ENCODE data around the gene PLEKHG1.

DNA sequence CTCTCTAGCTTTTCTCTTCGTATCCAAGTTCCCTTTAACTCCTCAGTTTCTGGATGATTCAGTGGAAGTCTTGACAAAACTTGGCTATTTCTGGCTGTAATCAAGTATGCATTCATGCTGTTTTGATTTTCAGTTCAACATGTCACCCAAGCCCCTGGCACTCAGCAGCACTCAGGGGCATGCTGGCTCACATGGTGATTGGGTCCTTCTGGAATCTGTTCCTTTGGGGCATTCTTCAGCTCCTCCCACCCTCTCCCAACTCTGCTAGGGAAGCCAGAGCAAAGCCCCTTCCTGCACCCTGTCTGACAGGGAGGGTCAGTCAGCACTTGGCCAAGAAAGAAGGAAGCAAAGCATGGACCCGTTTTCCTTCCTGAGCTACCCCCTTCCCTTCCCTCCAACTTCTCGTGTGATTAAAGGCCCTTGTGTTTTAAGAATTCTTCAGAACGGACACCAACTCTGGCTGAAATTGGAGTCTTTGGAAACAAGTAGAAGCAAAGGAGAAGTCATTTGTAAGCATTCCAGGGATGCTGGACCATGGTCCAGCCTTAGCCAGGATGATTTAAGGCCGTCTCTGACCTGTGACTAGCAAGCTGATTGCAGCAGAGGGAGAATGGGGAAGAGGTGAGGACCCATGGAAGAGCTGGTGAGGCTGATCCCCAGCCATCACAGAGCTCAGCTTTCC is 7.1 kb downstream of the PLEKHG1 start:
- no peak for TF ChIP-seq POLR2A (IDR thresholded peaks at IDR 0.05)
- TF ChIP-seq, protein P1, sequence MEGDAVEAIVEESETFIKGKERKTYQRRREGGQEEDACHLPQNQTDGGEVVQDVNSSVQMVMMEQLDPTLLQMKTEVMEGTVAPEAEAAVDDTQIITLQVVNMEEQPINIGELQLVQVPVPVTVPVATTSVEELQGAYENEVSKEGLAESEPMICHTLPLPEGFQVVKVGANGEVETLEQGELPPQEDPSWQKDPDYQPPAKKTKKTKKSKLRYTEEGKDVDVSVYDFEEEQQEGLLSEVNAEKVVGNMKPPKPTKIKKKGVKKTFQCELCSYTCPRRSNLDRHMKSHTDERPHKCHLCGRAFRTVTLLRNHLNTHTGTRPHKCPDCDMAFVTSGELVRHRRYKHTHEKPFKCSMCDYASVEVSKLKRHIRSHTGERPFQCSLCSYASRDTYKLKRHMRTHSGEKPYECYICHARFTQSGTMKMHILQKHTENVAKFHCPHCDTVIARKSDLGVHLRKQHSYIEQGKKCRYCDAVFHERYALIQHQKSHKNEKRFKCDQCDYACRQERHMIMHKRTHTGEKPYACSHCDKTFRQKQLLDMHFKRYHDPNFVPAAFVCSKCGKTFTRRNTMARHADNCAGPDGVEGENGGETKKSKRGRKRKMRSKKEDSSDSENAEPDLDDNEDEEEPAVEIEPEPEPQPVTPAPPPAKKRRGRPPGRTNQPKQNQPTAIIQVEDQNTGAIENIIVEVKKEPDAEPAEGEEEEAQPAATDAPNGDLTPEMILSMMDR (IDR thresholded peaks at IDR 0.05) = no peak
